HFFc6 (cell line): ENCODE data around the gene CD79B. TPM values are rescaled to one million over a fixed set of nuclear protein-coding genes. Genes with fewer than 3 reads are reported as not detected.
"Not testable (repeated sequence)": the region's sequence is repeated elsewhere in the genome, so short reads cannot be mapped to it uniquely, and the experiment has no call there.

Experiments used
- DNase-seq: peaks from one replicate; pipeline ENCODE4 v3.0.0-alpha.2; 2018
- H3K27ac Mint-ChIP-seq: 2 replicates; pipeline ENCODE4 v1.8.0; 2020; ENCODE audit warnings: mild to moderate bottlenecking, mixed read lengths
- H3K27me3 Mint-ChIP-seq: 2 replicates; pipeline ENCODE4 v1.8.0; 2021; ENCODE audit warnings: mild to moderate bottlenecking, moderate library complexity, mixed read lengths; ENCODE audit not compliant: insufficient read depth
- H3K36me3 Mint-ChIP-seq: 2 replicates; pipeline ENCODE4 v1.8.0; 2021; ENCODE audit warnings: low read depth, mixed read lengths
- H3K4me1 Mint-ChIP-seq: 2 replicates; pipeline ENCODE4 v1.8.0; 2020; ENCODE audit warnings: low read depth, mixed read lengths
- H3K4me3 Mint-ChIP-seq: 2 replicates; pipeline ENCODE4 v1.8.0; 2020; ENCODE audit warnings: mild to moderate bottlenecking, moderate library complexity, mixed read lengths
- H3K9me3 Mint-ChIP-seq: 2 replicates; pipeline ENCODE4 v1.8.0; 2020; ENCODE audit warnings: mild to moderate bottlenecking, mixed read lengths
- CTCF ChIP-seq: fragments of 200-600 bp; sonication (generic); IDR thresholded peaks from 2 replicates; pipeline ENCODE4 v1.5.0; 2021; ENCODE audit warnings: antibody characterized with exemption, mild to moderate bottlenecking
- total RNA-seq, 6 experiments: library from RNA; stranded (reverse); fragmentation: NEBNext Ultra II Directional; extraction: Animal tissue kit (Norgen Biotek cat#: 25700); gene quantifications; 2 replicates in 1 of 6; 3 replicates in 5 of 6; pipeline ENCODE4 v1.2.3, GENCODE V29; 2021

The CD79B gene
- total RNA-seq, 6 experiments from 2014 or later, result 0.26 to 0.76 (median 0.34) TPM; not detected in 1

GRCh38 chr17:63907161-63907778 lies 24.9 kb downstream of the CD79B start:
- H3K4me1 Mint-ChIP-seq, H3K9me3 Mint-ChIP-seq, H3K27ac Mint-ChIP-seq, H3K36me3 Mint-ChIP-seq, H3K4me3 Mint-ChIP-seq: not testable (repeated sequence)
- peaks cover 65% of the 10 kb centered on the region for H3K27me3 Mint-ChIP-seq
- DNase-seq, result peak; percentile 17
- peak; percentile 62 for TF ChIP-seq CTCF

GRCh38 chr17:63904796-63905195 lies 27.3 kb downstream of the CD79B start:
- not testable (repeated sequence) for H3K36me3 Mint-ChIP-seq, H3K27ac Mint-ChIP-seq, H3K4me3 Mint-ChIP-seq, H3K9me3 Mint-ChIP-seq, H3K4me1 Mint-ChIP-seq, DNase-seq
- peaks cover 68% of the 10 kb centered on the region for H3K27me3 Mint-ChIP-seq

- not testable (repeated sequence) for H3K4me1 Mint-ChIP-seq
- peak; percentile 33 for DNase-seq
- H3K27me3 Mint-ChIP-seq, result peaks cover 62% of the 10 kb centered on the region
These were observed 28.3 kb downstream of the CD79B start for GRCh38 chr17:63903787-63904201.

GRCh38 chr17:63901971-63902370 lies 30.2 kb downstream of the CD79B start:
- not testable (repeated sequence) for DNase-seq, H3K4me3 Mint-ChIP-seq, H3K4me1 Mint-ChIP-seq, H3K9me3 Mint-ChIP-seq, H3K36me3 Mint-ChIP-seq, H3K27ac Mint-ChIP-seq
- H3K27me3 Mint-ChIP-seq, result peaks cover 52% of the 10 kb centered on the region

More at GRCh38 chr17:63903787-63904201, 28.3 kb downstream of the CD79B start:
- H3K9me3 Mint-ChIP-seq, H3K4me3 Mint-ChIP-seq, H3K36me3 Mint-ChIP-seq, H3K27ac Mint-ChIP-seq: not testable (repeated sequence)
- peak; percentile 70 for TF ChIP-seq CTCF

GRCh38 chr17:63898899-63899798 lies 33.0 kb downstream of the CD79B start:
- DNase-seq, result peak; percentile 25
- peaks cover 41% of the 10 kb centered on the region for H3K27me3 Mint-ChIP-seq
- H3K27ac Mint-ChIP-seq, H3K36me3 Mint-ChIP-seq, H3K4me1 Mint-ChIP-seq, H3K4me3 Mint-ChIP-seq, H3K9me3 Mint-ChIP-seq: not testable (repeated sequence)
- TF ChIP-seq CTCF, result 0 out of 2 replicates have a peak, but pooled peaks have one; percentile 12

- TF ChIP-seq CTCF, result peak; percentile 23; the same call in 1 of the 2 replicates
- DNase-seq, H3K9me3 Mint-ChIP-seq, H3K36me3 Mint-ChIP-seq, H3K4me1 Mint-ChIP-seq, H3K4me3 Mint-ChIP-seq, H3K27ac Mint-ChIP-seq: not testable (repeated sequence)
- H3K27me3 Mint-ChIP-seq, result peaks cover 30% of the 10 kb centered on the region
These were observed 35.4 kb downstream of the CD79B start, which contains the start of gene CSH1 for GRCh38 chr17:63896524-63897354. CSH1 (minus strand) TSS chr17:63896574; CDS start chr17:63896511, 63 bp downstream.

GRCh38 chr17:63894821-63895220 lies 37.3 kb downstream of the CD79B start:
- not testable (repeated sequence) for H3K4me1 Mint-ChIP-seq, DNase-seq, H3K27ac Mint-ChIP-seq, H3K36me3 Mint-ChIP-seq, H3K4me3 Mint-ChIP-seq, H3K9me3 Mint-ChIP-seq
- peaks cover 23% of the 10 kb centered on the region for H3K27me3 Mint-ChIP-seq

- not testable (repeated sequence) for H3K4me3 Mint-ChIP-seq, H3K27ac Mint-ChIP-seq, DNase-seq, H3K36me3 Mint-ChIP-seq, H3K9me3 Mint-ChIP-seq, H3K4me1 Mint-ChIP-seq
- H3K27me3 Mint-ChIP-seq, result peaks cover 20% of the 10 kb centered on the region
These were observed 38.1 kb downstream of the CD79B start for GRCh38 chr17:63894021-63894420.
